Liver (tissue), 9 donors: ENCODE results near the gene COLEC11. TPM values are rescaled to one million over a fixed set of nuclear protein-coding genes. Genes with fewer than 3 reads are reported as not detected.
A peak's percentile ranks its signal among the peaks of the same experiment; 100 is the strongest.

Experiments used
- DNase-seq: peaks from one replicate; pipeline ENCODE4 v3.0.0-alpha.2; 2017; ENCODE audit warnings: low spot score
- H3K27ac ChIP-seq, 2 donors: one replicate each; pipeline ENCODE4 v1.7.0; 2013; ENCODE audit warnings: inconsistent platforms in 2 of 2, low read length in 2 of 2, control low read depth in 1 of 2, low read depth in 1 of 2, mild to moderate bottlenecking in 1 of 2
- H3K27me3 ChIP-seq, 4 donors: one replicate each; pipeline versions ENCODE4 v1.6.1 to v1.7.0; 2013; ENCODE audit warnings: low read length in 3 of 4, inconsistent platforms in 1 of 4, mild to moderate bottlenecking in 1 of 4, moderate library complexity in 1 of 4; ENCODE audit not compliant: control insufficient read depth in 4 of 4, insufficient read depth in 4 of 4
- H3K36me3 ChIP-seq, 4 donors: one replicate each; pipeline versions ENCODE4 v1.6.1 to v1.7.0; 2013; ENCODE audit warnings: low read length in 3 of 4, mild to moderate bottlenecking in 3 of 4, low read depth in 1 of 4, moderate library complexity in 1 of 4; ENCODE audit not compliant: control insufficient read depth in 4 of 4, insufficient read depth in 3 of 4
- H3K4me1 ChIP-seq, 4 donors: one replicate each; pipeline versions ENCODE4 v1.6.1 to v1.7.0; 2013; ENCODE audit warnings: low read length in 3 of 4, mild to moderate bottlenecking in 3 of 4, moderate library complexity in 1 of 4; ENCODE audit not compliant: control insufficient read depth in 4 of 4, insufficient read depth in 4 of 4
- H3K4me3 ChIP-seq, 3 donors: one replicate each; pipeline versions ENCODE4 v1.6.1 to v1.7.0; 2013; ENCODE audit warnings: low read length in 3 of 3, control low read depth in 1 of 3, low read depth in 1 of 3, mild to moderate bottlenecking in 1 of 3
- H3K9ac ChIP-seq, 2 donors: one replicate each; pipeline ENCODE4 v1.7.0; 2013; ENCODE audit warnings: low read length in 2 of 2, mild to moderate bottlenecking in 2 of 2, moderate library complexity in 2 of 2, control low read depth in 1 of 2, low read depth in 1 of 2
- H3K9me3 ChIP-seq, 4 donors: one replicate each; pipeline versions ENCODE4 v1.6.1 to v1.7.0; 2013; ENCODE audit warnings: low read length in 3 of 4; ENCODE audit not compliant: control insufficient read depth in 4 of 4
- ATF3 ChIP-seq: IDR thresholded peaks from 2 replicates; pipeline ENCODE4 v1.6.1; 2016; ENCODE audit warnings: antibody characterized with exemption
- EGR1 ChIP-seq, 2 donors: IDR thresholded peaks; 2 replicates each; pipeline ENCODE4 v1.6.1; 2016 to 2018; ENCODE audit warnings: antibody characterized with exemption in 2 of 2, low read depth in 2 of 2
- FOXA1 ChIP-seq: IDR thresholded peaks from 2 replicates; pipeline ENCODE4 v1.6.1; 2016; ENCODE audit warnings: antibody characterized with exemption
- FOXA2 ChIP-seq: IDR thresholded peaks from 2 replicates; pipeline ENCODE4 v1.6.1; 2016; ENCODE audit warnings: antibody characterized with exemption
- GABPA ChIP-seq, 2 donors: IDR thresholded peaks in 1 of 2; conservative IDR thresholded peaks in 1 of 2; 2 replicates each; pipeline ENCODE4 v1.6.1; 2016; ENCODE audit warnings: antibody characterized with exemption in 2 of 2, mild to moderate bottlenecking in 1 of 2, moderate library complexity in 1 of 2
- HNF4A ChIP-seq, 2 donors: conservative IDR thresholded peaks; 2 replicates each; pipeline ENCODE4 v1.6.1; 2016; ENCODE audit warnings: antibody characterized with exemption in 2 of 2, mild to moderate bottlenecking in 2 of 2
- HNF4G ChIP-seq: IDR thresholded peaks from 2 replicates; pipeline ENCODE4 v1.6.1; 2016; ENCODE audit warnings: antibody characterized with exemption
- JUND ChIP-seq, 2 donors: IDR thresholded peaks; 2 replicates each; pipeline ENCODE4 v1.6.1; 2016; ENCODE audit warnings: antibody characterized with exemption in 2 of 2
- NR2F2 ChIP-seq: IDR thresholded peaks from 2 replicates; pipeline ENCODE4 v1.6.1; 2016; ENCODE audit warnings: antibody characterized with exemption
- RAD21 ChIP-seq, 2 donors: IDR thresholded peaks; 2 replicates each; pipeline ENCODE4 v1.6.1; 2016; ENCODE audit warnings: antibody characterized with exemption in 2 of 2, mild to moderate bottlenecking in 2 of 2
- REST ChIP-seq: IDR thresholded peaks from 2 replicates; pipeline ENCODE4 v1.6.1; 2016; ENCODE audit warnings: antibody characterized with exemption, mild to moderate bottlenecking
- RXRA ChIP-seq, 2 donors: IDR thresholded peaks; 2 replicates each; pipeline ENCODE4 v1.6.1; 2017 to 2018; ENCODE audit warnings: antibody characterized with exemption in 2 of 2, mild to moderate bottlenecking in 1 of 2
- SP1 ChIP-seq: IDR thresholded peaks from 2 replicates; pipeline ENCODE4 v1.6.1; 2018; ENCODE audit warnings: antibody characterized with exemption, mild to moderate bottlenecking
- TAF1 ChIP-seq: conservative IDR thresholded peaks from 2 replicates; pipeline ENCODE4 v1.6.1; 2016; ENCODE audit warnings: antibody characterized with exemption, mild to moderate bottlenecking
- YY1 ChIP-seq: IDR thresholded peaks from 2 replicates; pipeline ENCODE4 v1.6.1; 2016; ENCODE audit warnings: antibody characterized with exemption, mild to moderate bottlenecking
- ZBTB33 ChIP-seq: IDR thresholded peaks from 2 replicates; pipeline ENCODE4 v1.6.1; 2016; ENCODE audit warnings: antibody characterized with exemption
- WGBS: extraction: QIAGEN DNeasy Blood & Tissue Kit; methylation state at CpG from one replicate; pipeline ENCODE4 v1.1.7; 2013; 5-methylcytosine and 5-hydroxymethylcytosine counted together
- polyA plus RNA-seq, 2 donors: library from polyadenylated mRNA; stranded (reverse) in 1 of 2; unstranded in 1 of 2; fragments of 200-250 nt in 1 of 2; fragments of >200 nt in 1 of 2; fragmentation: Nextera tagmentation in 1 of 2; extraction: Ambion mirVana in 1 of 2; gene quantifications; one replicate each; pipeline versions ENCODE4 v1.2.1 to v1.2.3, GENCODE V29; 2013 to 2015
- total RNA-seq, 2 donors: library from RNA; depleted of rRNA; stranded (reverse); fragments of >200 nt; gene quantifications; one replicate each; pipeline ENCODE4 v1.2.3, GENCODE V29; 2014
- TF ChIP-seq, protein P1 (sequence below): fragments of 150-350 bp; IDR thresholded peaks from 2 replicates; pipeline ENCODE4 v1.5.1; 2017; ENCODE audit warnings: improper control_type of control experiment, low read depth, low read length; ENCODE audit not compliant: missing input control
- TF ChIP-seq, protein P2 (sequence below): IDR thresholded peaks from 2 replicates; pipeline ENCODE4 v1.6.1; 2016; ENCODE audit warnings: antibody characterized with exemption
- donor health status: healthy.
- donor health status: healthy.
- donor health status: healthy.
- donor health status: healthy.
- donor health status: healthy.

COLEC11 gene
- total and polyA plus RNA-seq, 4 donors: 31.0 to 100 (median 70.9) TPM

GRCh38 chr2:3571284-3571683 lies 23.6 kb upstream of the COLEC11 start:
- no peak for DNase-seq
- no peak overlapping the region for H3K9ac ChIP-seq
- H3K4me3 ChIP-seq: no peak overlapping the region
- H3K36me3 ChIP-seq: no peaks in the 10 kb centered on the region
- no peak overlapping the region for H3K27ac ChIP-seq
- TF ChIP-seq FOXA2 (no peak), RXRA (IDR thresholded peaks at IDR 0.05) (no peak), YY1 (no peak), RAD21 (IDR thresholded peaks at IDR 0.05) (no peak), ZBTB33 (no peak), FOXA1 (no peak)
- no peaks in the 10 kb centered on the region for H3K27me3 ChIP-seq
- H3K4me1 ChIP-seq: peaks cover 3 to 16% (median 10%) of the 10 kb centered on the region in 4 donors
- no peaks in the 10 kb centered on the region for H3K9me3 ChIP-seq
- WGBS: 87% methylated on average over 8 of the region's 8 CpGs

DNA sequence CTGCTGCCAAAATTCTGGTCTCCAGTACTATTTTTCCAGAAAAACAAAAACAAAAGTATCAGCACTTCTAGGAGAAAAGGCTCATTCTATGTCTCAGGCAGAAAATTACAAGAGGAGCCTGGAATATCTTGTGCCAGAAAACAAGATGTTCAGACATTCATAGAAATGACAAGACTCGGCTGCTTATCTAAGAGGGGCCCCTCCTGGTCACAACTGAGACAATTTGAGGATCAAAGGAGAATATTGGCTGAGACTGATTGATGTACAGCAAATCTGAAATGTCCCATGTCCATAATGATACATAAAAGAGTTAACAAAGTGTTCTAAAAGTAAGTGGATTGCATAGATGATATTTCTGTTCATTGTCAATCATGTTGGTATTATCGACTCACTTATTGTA lies 22.3 kb upstream of the COLEC11 start:
- no peak overlapping the region for H3K9ac ChIP-seq
- peaks cover 8 to 26% (median 20%) of the 10 kb centered on the region in 4 donors for H3K4me1 ChIP-seq
- TF ChIP-seq RAD21 (IDR thresholded peaks at IDR 0.05): peak in 1 of 2 donors; percentile 9
- no peak for TF ChIP-seq YY1
- no peaks in the 10 kb centered on the region for H3K9me3 ChIP-seq
- no peak for DNase-seq
- H3K27ac ChIP-seq: no peak overlapping the region
- H3K4me3 ChIP-seq: no peak overlapping the region
- WGBS: 70% methylated on average over 2 of the region's 2 CpGs
- H3K36me3 ChIP-seq: peaks cover 0 to 10% (median 8%) of the 10 kb centered on the region in 4 donors
- H3K27me3 ChIP-seq: no peaks in the 10 kb centered on the region

GRCh38 chr2:3574155-3574554 lies 20.8 kb upstream of the COLEC11 start:
- no peak overlapping the region for H3K27ac ChIP-seq
- no peak for DNase-seq
- H3K9me3 ChIP-seq: no peaks in the 10 kb centered on the region
- H3K36me3 ChIP-seq: peaks cover 1 to 25% (median 16%) of the 10 kb centered on the region in 4 donors
- TF ChIP-seq TAF1 (no peak), HNF4G (no peak), RAD21 (IDR thresholded peaks at IDR 0.05) (no peak), REST (no peak), NR2F2 (no peak), ZBTB33 (no peak), ATF3 (no peak), SP1 (no peak), EGR1 (IDR thresholded peaks at IDR 0.05; ENCODE audit: low read depth in 2 of 2) (no peak), JUND (IDR thresholded peaks at IDR 0.05) (no peak), YY1 (no peak), GABPA (IDR thresholded peaks at IDR 0.05 in 1 of 2, conservative IDR thresholded peaks at IDR 0.05 in 1 of 2) (no peak), HNF4A (conservative IDR thresholded peaks at IDR 0.05) (no peak), FOXA1 (no peak), RXRA (IDR thresholded peaks at IDR 0.05) (no peak), FOXA2 (no peak)
- TF ChIP-seq, protein P1, sequence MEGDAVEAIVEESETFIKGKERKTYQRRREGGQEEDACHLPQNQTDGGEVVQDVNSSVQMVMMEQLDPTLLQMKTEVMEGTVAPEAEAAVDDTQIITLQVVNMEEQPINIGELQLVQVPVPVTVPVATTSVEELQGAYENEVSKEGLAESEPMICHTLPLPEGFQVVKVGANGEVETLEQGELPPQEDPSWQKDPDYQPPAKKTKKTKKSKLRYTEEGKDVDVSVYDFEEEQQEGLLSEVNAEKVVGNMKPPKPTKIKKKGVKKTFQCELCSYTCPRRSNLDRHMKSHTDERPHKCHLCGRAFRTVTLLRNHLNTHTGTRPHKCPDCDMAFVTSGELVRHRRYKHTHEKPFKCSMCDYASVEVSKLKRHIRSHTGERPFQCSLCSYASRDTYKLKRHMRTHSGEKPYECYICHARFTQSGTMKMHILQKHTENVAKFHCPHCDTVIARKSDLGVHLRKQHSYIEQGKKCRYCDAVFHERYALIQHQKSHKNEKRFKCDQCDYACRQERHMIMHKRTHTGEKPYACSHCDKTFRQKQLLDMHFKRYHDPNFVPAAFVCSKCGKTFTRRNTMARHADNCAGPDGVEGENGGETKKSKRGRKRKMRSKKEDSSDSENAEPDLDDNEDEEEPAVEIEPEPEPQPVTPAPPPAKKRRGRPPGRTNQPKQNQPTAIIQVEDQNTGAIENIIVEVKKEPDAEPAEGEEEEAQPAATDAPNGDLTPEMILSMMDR: no peak
- TF ChIP-seq, protein P2, sequence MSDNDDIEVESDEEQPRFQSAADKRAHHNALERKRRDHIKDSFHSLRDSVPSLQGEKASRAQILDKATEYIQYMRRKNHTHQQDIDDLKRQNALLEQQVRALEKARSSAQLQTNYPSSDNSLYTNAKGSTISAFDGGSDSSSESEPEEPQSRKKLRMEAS: no peak
- H3K4me3 ChIP-seq: no peak overlapping the region
- peaks cover 8 to 38% (median 35%) of the 10 kb centered on the region in 4 donors for H3K4me1 ChIP-seq
- H3K9ac ChIP-seq: no peak overlapping the region
- no peaks in the 10 kb centered on the region for H3K27me3 ChIP-seq
- 94% methylated on average over 11 of the region's 11 CpGs for WGBS
